ENCODE measurements around the gene SULT1A2. TPM values are rescaled to one million over a fixed set of nuclear protein-coding genes. Genes with fewer than 3 reads are reported as not detected.
A peak's percentile ranks its signal among the peaks of the same experiment; 100 is the strongest.
"Not testable (repeated sequence)": the region's sequence is repeated elsewhere in the genome, so short reads cannot be mapped to it uniquely, and the experiment has no call there.

Gene SULT1A2
- total RNA-seq, 1 experiment from 2014 or later, result not detected

DNA sequence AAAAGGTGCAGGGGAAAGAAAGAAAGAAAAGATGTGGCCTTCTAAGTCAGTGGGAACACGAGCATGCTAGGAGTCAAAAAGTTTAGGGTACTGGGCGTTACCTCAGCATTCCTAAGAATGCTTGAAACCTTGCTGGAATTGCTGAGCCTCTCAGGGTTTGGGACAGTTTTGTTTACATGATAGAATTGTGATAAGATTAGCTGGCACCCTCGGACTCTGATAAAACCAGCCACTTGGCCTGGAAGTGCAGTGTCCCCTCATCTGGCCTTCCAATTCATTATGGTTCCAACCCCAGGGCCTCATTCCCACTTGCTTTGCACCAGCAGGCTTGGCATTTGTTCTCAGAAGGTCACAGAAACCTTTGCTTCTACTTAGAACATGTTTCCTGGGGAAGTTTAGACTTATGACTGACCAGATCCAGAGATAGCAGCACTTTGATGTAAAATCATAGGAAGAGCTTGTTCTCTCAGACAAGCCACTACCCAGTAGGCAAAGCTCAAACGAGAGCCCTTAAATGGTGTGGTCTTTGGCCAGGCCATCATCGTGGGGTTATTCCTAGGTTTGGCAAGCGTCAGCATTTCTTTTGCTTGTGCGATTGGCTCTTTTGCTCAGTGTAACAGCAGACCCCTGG, 35.2 kb downstream of the SULT1A2 start:
- no peak for DNase-seq (ENCODE audit: low read depth)

DNA sequence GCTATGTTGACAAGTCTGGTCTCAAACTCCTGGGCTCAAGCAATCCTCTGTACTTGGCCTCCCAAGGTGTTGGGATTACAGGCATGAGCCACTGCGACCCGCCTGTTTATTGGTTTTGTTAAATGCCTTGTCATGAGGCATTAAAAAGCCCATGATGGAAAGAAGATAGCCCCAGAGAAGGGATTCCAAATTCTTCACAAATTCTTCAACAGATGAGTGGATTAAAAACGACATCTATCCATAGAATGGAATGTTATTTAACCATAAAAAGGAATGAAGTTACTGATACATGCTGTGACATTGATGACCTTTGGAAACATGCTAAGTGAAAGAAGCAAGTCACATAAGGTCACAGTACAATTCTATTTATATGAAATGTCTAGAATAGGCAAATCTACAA, 38.4 kb downstream of the SULT1A2 start:
- no peak for DNase-seq (ENCODE audit: low read depth)

DNA sequence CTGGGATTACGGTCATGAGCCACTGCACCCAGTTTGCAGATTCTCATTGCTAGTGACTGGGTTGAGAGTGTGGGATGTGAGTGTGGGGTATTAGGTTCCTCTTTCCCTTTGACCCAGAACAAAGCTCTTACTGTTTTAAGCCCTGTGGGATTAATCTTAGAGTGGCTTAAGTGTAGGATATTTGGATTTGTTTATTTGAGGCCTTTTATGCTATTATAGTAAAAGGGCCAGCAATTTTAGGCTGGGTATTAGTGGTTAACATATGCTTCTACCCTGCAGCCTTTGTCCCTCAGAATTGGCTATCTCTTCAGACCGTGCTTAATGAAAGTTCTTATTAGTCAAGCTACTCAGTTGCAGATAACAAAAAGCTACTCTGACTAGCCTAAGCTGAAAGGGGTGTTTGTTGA, 39.9 kb downstream of the SULT1A2 start:
- no peak for DNase-seq (ENCODE audit: low read depth)

DNA sequence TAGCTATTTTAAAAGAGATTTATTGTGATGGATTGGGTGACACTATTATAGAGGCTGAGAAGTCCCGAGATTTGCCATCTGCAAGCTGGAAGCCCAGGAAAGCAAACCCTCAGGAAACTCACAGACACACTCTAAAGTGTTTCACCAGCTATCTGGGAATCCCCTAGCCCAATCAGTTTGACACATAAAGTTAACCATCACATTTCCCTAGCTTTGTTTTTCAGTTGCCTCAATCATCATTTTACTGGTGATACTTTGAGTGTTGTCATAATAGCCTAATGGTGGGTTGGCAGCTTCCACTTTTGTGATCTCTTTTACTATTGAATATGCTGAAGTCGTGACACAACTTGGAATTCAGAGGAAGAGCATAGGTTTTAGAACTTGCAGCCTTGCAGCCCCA, 41.3 kb downstream of the SULT1A2 start:
- DNase-seq (ENCODE audit: low read depth), result no peak

DNA sequence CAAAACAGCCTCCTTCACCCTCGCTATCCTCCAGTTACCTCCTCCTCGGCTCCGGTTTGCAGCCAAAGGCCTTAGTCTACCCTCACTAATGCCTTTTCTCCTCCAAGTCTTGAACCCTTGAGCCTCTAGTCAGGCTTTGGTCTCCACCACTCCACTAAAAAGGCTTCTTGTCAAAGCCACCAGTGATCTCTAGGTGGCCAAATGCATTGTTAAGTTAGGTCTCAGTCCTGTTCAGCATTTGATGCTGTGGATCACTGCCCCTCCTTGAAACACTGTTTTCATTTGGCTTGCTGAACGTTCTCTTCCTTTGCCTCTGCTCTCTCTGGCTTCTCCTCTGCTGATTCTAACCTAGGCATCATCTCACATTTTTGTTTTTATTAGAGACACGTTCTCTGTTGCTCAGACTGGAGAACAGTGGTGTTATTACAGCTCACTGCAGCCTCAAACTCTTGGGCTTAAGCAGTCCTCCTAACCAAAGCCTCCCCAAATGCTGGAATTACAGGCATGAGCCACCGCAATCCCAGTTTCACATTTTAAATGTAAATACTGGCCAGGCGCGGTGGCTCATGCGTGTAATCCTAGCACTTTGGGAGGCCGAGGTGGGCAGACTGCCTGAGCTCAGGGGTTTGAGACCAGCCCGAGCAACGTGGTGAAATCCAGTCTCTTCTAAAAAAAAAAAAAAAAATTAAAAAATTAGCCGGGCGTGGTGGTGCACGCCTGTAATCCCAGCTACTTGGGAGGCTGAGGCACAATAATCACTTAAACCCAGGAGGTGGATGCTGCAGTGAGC, 42.0 kb downstream of the SULT1A2 start:
- DNase-seq (ENCODE audit: low read depth), result no peak

DNA sequence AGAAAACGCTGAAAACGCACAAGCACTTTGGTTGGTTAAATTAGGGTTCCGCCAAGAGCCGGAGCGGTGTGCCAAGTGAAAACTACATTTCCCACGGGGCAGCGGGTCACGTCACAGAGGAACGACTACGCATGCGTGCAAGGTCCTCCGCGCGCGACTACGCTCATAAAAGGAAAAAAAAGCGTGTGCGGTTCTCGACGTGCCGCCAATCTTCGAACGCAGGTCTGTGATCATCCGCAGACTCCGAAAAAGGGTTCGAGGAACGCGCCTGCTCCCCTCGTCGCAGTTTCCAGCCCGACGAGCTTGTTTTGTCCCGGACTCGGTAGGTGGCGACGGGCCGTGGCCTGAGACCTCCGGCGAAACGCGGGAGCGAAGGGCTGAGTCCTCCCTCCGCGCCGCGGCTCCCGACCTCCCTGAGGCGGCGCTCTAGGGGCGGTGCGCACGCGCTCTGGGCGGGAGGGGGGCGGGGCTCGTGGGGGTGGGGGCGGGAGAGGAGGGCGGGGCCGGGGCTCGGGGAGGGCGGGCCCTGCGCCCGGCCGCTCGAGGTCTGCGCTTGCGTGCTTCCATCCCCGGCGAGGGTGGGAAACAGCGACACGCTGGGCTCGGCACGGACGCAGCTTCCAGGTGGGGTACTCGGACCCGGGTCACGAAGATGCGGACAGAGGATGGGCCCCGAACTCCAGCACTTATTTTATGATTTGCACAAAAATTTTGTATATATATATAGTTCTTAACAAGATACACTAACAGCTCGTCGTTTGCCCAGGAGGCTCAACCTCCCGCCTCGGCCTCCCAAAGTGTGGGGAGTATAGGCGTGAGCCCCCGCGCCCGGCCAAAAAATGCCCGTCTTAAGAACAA, 42.8 kb downstream of the SULT1A2 start, which contains the start of gene SGF29:
TSS of gene SGF29 (plus strand) at position 145 of the 858 bp plus-strand sequence. CDS start 27,150 bp downstream, outside the sequence.
- peak; percentile 90 for DNase-seq (ENCODE audit: low read depth)

DNA sequence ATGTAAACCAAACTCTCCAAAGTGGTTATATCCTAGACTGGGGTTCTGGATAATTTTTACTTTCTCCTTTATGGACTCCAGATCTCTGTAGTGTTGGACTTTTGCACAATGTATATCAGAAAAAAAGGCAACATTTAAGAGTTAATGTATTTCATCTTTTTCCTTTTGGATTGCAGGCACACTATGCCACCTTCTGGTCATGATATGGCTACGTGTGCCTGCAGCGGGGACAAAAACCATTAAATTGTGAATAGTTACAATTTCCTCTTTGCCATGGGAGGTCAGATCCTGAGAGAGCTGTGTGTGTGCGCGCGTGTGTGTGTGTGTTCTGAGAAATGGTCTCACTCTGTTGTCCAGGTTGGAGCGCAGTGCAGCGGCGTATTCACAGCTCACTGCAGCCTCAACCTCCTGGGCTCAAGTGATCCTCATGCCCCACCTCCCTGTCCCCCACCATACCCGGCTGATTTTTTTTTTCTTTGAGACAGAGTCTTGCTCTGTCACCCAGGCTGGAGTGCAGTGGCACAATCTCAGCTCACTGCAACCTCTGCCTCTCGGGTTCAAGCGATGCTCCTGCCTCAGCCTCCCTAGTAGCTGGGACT, 47.5 kb downstream of the SULT1A2 start:
- no peak for DNase-seq (ENCODE audit: low read depth)

DNA sequence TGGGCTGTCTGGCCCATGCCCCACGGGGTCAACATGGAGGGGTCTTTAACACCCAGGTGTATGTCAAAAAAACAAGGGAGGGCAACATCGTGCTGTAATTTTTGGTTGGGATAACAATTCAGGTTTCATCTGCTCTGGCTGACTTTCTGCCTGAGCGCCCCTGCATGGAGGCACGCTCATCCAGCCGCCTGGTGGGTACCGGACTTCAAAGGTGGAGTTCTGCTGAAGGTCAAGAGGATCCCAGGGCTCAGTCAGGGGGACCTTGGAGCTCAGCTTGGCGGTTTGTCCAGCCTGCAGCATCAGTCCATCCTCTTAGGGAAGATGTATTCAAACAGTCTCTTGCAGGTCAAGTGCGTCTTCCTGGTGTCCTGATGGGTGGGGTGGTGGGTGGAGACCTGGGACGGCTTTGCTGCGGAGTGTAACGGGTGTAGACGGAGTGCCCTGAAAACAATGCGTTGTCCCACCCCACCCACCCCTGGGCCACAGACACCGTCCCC, 48.5 kb downstream of the SULT1A2 start:
- DNase-seq (ENCODE audit: low read depth), result no peak

DNA sequence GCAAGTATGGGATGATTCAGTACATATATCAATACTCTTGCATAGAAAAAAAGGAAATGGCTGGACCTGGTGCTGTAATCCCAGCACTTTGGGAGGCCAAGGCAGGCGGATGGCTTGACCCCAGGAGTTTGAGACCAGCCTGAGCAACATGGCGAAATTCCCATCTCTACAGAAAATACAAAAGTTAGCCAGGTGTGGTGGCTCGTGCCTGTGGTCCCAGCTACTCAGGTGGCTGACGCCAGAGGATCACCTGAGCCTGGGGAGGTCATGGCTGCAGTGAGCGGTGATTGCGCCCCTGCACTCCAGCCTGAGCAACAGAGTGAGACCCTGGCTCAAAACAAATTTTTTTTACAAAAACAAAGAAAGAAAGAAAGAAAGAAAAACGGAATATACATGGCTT, 50.2 kb downstream of the SULT1A2 start:
- DNase-seq (ENCODE audit: low read depth), result no peak

DNA sequence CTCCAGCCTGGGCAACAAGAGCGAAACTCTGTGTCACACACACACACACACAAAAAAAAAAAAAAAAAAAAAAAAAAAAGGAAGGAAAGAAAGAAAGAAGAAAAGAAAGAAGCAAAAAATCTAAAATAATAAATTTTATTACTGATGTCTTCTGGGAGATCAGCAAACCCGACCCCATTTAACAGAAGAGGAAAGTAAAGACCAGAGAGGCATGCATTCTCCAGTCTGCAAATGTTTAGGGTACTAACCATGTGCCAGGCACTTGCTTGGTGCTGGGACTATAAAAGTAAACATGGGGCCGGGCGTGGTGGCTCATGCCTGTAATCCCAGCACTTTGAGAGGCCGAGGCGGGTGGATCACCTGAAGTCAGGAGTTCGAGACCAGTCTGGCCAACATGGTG, 50.9 kb downstream of the SULT1A2 start:
- DNase-seq (ENCODE audit: low read depth), result not testable (repeated sequence)

DNA sequence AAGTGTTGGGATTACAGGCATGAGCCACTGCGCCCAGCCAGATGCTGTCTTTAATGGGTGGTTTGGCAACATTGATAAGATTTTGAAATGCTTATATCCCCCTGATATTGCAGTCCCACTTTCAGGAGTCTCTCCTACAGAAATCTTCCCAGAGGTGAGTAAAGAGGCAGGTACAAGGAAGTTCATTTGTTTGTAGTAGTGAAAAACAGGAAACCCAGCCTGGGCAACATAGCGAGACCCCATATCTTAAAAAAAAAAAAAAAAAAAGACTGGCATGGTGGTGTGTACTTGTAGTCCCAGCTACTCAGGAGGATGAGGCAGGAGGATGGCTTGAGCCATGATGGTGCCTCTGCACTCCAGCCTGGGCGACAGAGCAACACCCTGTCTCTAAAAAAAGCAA, 51.9 kb downstream of the SULT1A2 start:
- no peak for DNase-seq (ENCODE audit: low read depth)

DNA sequence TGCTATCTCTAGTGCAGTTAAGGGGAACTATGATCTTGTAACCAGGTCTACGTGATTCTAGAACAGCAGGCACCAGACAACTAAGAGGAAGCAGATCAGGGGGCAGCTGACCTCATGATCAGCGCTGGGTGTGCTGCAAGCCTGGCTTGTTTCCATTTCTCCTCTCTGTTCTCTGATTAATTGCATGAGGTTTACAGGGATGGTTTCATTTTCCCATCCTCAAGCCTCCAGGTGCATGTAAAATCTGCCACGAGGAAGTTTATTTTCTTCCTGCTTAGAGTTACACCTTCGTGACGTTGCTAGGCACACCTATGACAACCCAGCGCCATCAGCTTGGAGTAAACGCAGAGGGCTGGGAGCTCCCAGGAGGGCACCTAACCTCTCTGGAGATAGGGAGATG, 53.8 kb downstream of the SULT1A2 start:
- DNase-seq (ENCODE audit: low read depth), result no peak

DNA sequence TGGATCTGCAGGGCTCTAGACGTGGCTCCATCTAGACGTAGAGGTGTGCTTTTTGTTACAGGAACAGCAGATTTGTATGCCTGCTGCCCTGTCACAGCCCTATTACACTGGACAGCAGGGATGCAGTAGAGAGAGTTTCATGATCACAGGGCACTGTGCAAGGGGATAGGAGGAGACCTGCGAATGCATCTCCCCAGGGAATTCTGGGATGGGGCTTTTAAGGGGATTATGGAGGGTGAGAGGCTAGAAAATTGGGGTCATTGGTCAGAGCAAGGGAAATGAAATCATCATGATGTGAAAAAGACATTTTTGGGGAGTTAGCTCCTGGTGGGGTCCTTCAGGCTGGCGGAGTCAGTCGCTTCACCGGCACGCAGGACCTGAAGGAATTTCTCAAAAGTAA, 54.2 kb downstream of the SULT1A2 start:
- DNase-seq (ENCODE audit: low read depth), result no peak

Other genes with a start within 250 kb of the SULT1A2 start
- gene NPIPB6, start 233.5 kb downstream of the SULT1A2 start, total RNA-seq (2014; rRNA removed), result 1.6 TPM in 1 of 2 replicates, not detected in the other
- gene EIF3CL, start 193.2 kb downstream of the SULT1A2 start, total RNA-seq (2014; rRNA removed), result 40.0 and 56.9 TPM in 2 replicates
- gene NPIPB7, start 124.7 kb downstream of the SULT1A2 start, total RNA-seq (2014; rRNA removed), result not detected in 2 replicates
- 9.5 and 25.7 TPM in 2 replicates for gene CLN3, start 105.0 kb downstream of the SULT1A2 start, total RNA-seq (2014; rRNA removed)
- not detected in 2 replicates for gene APOBR, start 102.4 kb downstream of the SULT1A2 start, total RNA-seq (2014; rRNA removed)
- not detected in 2 replicates for gene IL27, start 90.2 kb downstream of the SULT1A2 start, total RNA-seq (2014; rRNA removed)
- 1.9 and 6.4 TPM in 2 replicates for gene NUPR1, start 58.1 kb downstream of the SULT1A2 start, total RNA-seq (2014; rRNA removed)
- gene SGF29, start 43.1 kb downstream of the SULT1A2 start, total RNA-seq (2014; rRNA removed), result 14.9 and 15.6 TPM in 2 replicates
- gene SULT1A1, start 13.0 kb upstream of the SULT1A2 start, total RNA-seq (2014; rRNA removed), result 3.3 and 7.1 TPM in 2 replicates
- 0.06 and 0.34 TPM in 2 replicates for gene NPIPB8, start 41.0 kb upstream of the SULT1A2 start, total RNA-seq (2014; rRNA removed)
- 108 and 119 TPM in 2 replicates for gene EIF3C, start 114.4 kb upstream of the SULT1A2 start, total RNA-seq (2014; rRNA removed)
- gene NPIPB9, start 154.7 kb upstream of the SULT1A2 start, total RNA-seq (2014; rRNA removed), result 0.46 TPM in 1 of 2 replicates, not detected in the other
- 41.7 and 54.5 TPM in 2 replicates for gene ATXN2L, start 225.9 kb upstream of the SULT1A2 start, total RNA-seq (2014; rRNA removed)
- 147 and 166 TPM in 2 replicates for gene TUFM, start 249.3 kb upstream of the SULT1A2 start, total RNA-seq (2014; rRNA removed)

Data from LHCN-M2 (cell line).